HEK293 (cell line): ENCODE measurements around the gene PCSK6.

ENCODE experiments used
- CTCF ChIA-PET: fragments of 350-600 bp; formaldehyde crosslinking; extraction: SDS; loops from one replicate; lab custom pipeline; 2021; ENCODE audit warnings: antibody characterized with exemption; lab: Yijun Ruan, JAX
- POLR2A ChIA-PET: fragments of 300-600 bp; formaldehyde crosslinking; extraction: SDS; loops from one replicate; lab custom pipeline; 2020; ENCODE audit warnings: antibody characterized with exemption, inconsistent platforms; lab: Yijun Ruan, JAX
- H3K27ac ChIP-seq: fragments of 200-500 bp; sonication (Bioruptor generic); 2 replicates; pipeline ENCODE4 v1.5.1; 2014; ENCODE audit warnings: low read depth, low read length, control low read depth, inconsistent platforms; ENCODE audit errors: extremely low read depth
- H3K36me3 ChIP-seq, 2 experiments: fragments of 200-500 bp in 1 of 2; sonication (Bioruptor generic) in 1 of 2; 1 replicate in 1 of 2; 2 replicates in 1 of 2; pipeline ENCODE4 v1.5.1; 2014 to 2017; ENCODE audit warnings: inconsistent platforms in 2 of 2, low read length in 2 of 2; ENCODE audit not compliant: control insufficient read depth in 2 of 2, insufficient read depth in 1 of 2
- H3K4me1 ChIP-seq: fragments of 200-500 bp; sonication (Bioruptor generic); 2 replicates; pipeline ENCODE4 v1.5.1; 2014; ENCODE audit warnings: mild to moderate bottlenecking, low read length, inconsistent platforms; ENCODE audit not compliant: control insufficient read depth, insufficient read depth
- H3K4me3 ChIP-seq: 2 replicates; pipeline ENCODE4 v1.5.1; 2011; ENCODE audit warnings: low read depth, mild to moderate bottlenecking, control low read depth, low read length, moderate library complexity
- H3K9me3 ChIP-seq: fragments of 200-500 bp; sonication (Bioruptor generic); 2 replicates; pipeline ENCODE4 v1.5.1; 2014; ENCODE audit warnings: low read depth, low read length, inconsistent platforms; ENCODE audit not compliant: control insufficient read depth, insufficient read depth
- GLI2 ChIP-seq: fragments of 450-650 bp; formaldehyde crosslinking; IDR thresholded peaks from 2 replicates; pipeline ENCODE4; 2017; ENCODE audit warnings: missing biosample characterization, missing genetic modification characterization, low read depth, borderline replicate concordance
- YY2 ChIP-seq: fragments of 450-650 bp; formaldehyde crosslinking; IDR thresholded peaks from 2 replicates; pipeline ENCODE4 v1.5.1; 2016; ENCODE audit warnings: missing biosample characterization, missing genetic modification characterization
- ZBTB8A ChIP-seq: fragments of 450-650 bp; formaldehyde crosslinking; IDR thresholded peaks from 2 replicates; pipeline ENCODE4 v1.5.1; 2016; ENCODE audit warnings: missing biosample characterization, missing genetic modification characterization
- ZFHX2 ChIP-seq: fragments of 450-650 bp; formaldehyde crosslinking; conservative IDR thresholded peaks from 2 replicates; pipeline ENCODE4 v1.5.1; 2016; ENCODE audit warnings: missing biosample characterization, missing genetic modification characterization
- ZFP69B ChIP-seq: fragments of 450-650 bp; formaldehyde crosslinking; IDR thresholded peaks from 2 replicates; pipeline ENCODE4 v1.5.1; 2016; ENCODE audit warnings: missing biosample characterization, missing genetic modification characterization
- ZNF132 ChIP-seq: fragments of 450-650 bp; formaldehyde crosslinking; IDR thresholded peaks from 2 replicates; pipeline ENCODE4 v1.5.1; 2017; ENCODE audit warnings: missing biosample characterization, missing genetic modification characterization, borderline replicate concordance
- ZNF302 ChIP-seq: fragments of 450-650 bp; formaldehyde crosslinking; IDR thresholded peaks from 2 replicates; pipeline ENCODE4 v1.5.1; 2016; ENCODE audit warnings: missing biosample characterization, missing genetic modification characterization, low read depth
- ZNF341 ChIP-seq: fragments of 450-650 bp; formaldehyde crosslinking; IDR thresholded peaks from 2 replicates; pipeline ENCODE4; 2016; ENCODE audit warnings: low read depth, missing biosample characterization, missing genetic modification characterization
- ZNF366 ChIP-seq: fragments of 450-650 bp; formaldehyde crosslinking; conservative IDR thresholded peaks from 2 replicates; pipeline ENCODE4 v1.5.1; 2016; ENCODE audit warnings: missing biosample characterization, missing genetic modification characterization
- ZNF518A ChIP-seq: fragments of 450-650 bp; formaldehyde crosslinking; conservative IDR thresholded peaks from 2 replicates; pipeline ENCODE4 v1.5.1; 2016; ENCODE audit warnings: low read depth, missing biosample characterization, missing genetic modification characterization
- ZNF548 ChIP-seq: fragments of 450-650 bp; formaldehyde crosslinking; IDR thresholded peaks from 2 replicates; pipeline ENCODE4 v1.5.1; 2016; ENCODE audit warnings: missing biosample characterization, missing genetic modification characterization
- ZNF585B ChIP-seq: fragments of 450-650 bp; formaldehyde crosslinking; IDR thresholded peaks from 2 replicates; pipeline ENCODE4 v1.5.1; 2016; ENCODE audit warnings: missing biosample characterization, missing genetic modification characterization
- ZNF654 ChIP-seq: fragments of 450-650 bp; formaldehyde crosslinking; IDR thresholded peaks from 2 replicates; pipeline ENCODE4 v1.5.1; 2016; ENCODE audit warnings: low read depth, missing biosample characterization, missing genetic modification characterization
- ZNF704 ChIP-seq: fragments of 450-650 bp; formaldehyde crosslinking; IDR thresholded peaks from 2 replicates; pipeline ENCODE4 v1.5.1; 2016; ENCODE audit warnings: missing biosample characterization, missing genetic modification characterization
- ZNF707 ChIP-seq: fragments of 450-650 bp; formaldehyde crosslinking; IDR thresholded peaks from 2 replicates; pipeline ENCODE4 v1.5.1; 2016; ENCODE audit warnings: missing biosample characterization, missing genetic modification characterization
- ZNF830 ChIP-seq: fragments of 450-650 bp; IDR thresholded peaks from 2 replicates; pipeline ENCODE4 v1.5.0; 2018; ENCODE audit warnings: missing biosample characterization, missing genetic modification characterization, low read depth, mild to moderate bottlenecking, moderate library complexity
- TF ChIP-seq, protein P1 (sequence below): fragments of 450-650 bp; formaldehyde crosslinking; IDR thresholded peaks from 2 replicates; pipeline ENCODE4 v1.5.1; 2016; ENCODE audit warnings: missing biosample characterization, missing genetic modification characterization
- TF ChIP-seq, protein P2 (sequence below): fragments of 450-650 bp; formaldehyde crosslinking; IDR thresholded peaks from 2 replicates; pipeline ENCODE4 v1.5.1; 2017; ENCODE audit warnings: missing biosample characterization, missing genetic modification characterization

The PCSK6 gene

DNA sequence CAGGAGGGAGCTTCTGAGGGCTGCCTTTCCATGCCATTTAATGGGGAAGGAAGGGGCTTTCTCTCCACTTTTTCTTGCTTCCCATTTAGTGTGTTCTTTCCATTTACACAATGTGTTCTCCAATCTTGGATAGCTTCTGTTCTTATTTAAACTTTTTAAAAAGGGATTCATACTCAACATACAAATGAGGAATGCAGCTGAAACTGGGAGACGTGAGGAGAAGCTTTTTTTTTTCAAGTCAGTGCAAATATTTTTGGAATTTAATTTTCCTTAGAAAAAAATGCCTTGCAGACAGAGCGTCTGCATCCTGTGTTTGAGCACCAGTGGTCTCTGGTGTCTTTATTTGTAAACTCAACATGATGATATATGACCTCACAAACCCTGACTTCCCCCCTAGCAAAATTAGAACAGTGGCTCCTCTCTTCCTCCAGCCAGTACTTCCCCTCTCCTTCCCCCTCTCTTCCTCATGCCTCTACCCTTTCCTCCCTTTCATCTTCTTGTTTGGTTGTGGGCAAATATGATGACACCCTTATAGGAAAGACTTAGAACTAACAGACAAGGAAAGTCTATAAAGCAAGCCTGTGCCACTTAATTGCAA is 48.1 kb upstream of the PCSK6 start:
- H3K9me3 ChIP-seq = no peaks in the 10 kb centered on the region
- TF ChIP-seq ZNF548 (tag by site-specific recombination) (0 out of 2 replicates have a peak, but pooled peaks have one; percentile 37), ZFP69B (tag by site-specific recombination) (no peak)
- ChIA-PET CTCF (interaction anchor here (0.6 to 1.2 kb wide), 5 partner anchors 35 to 384 kb away, joined by 3 to 10 read pairs (median 4); no protein-coding TSS in a partner anchor), POLR2A (no interaction called here)
- no peaks in the 10 kb centered on the region for H3K4me1 ChIP-seq
- no peak overlapping the region for H3K4me3 ChIP-seq
- no peak overlapping the region for H3K27ac ChIP-seq
- H3K36me3 ChIP-seq = no peaks in the 10 kb centered on the region

GRCh38 chr15:101536875-101537405 is 47.4 kb upstream of the PCSK6 start:
- TF ChIP-seq, protein P1, sequence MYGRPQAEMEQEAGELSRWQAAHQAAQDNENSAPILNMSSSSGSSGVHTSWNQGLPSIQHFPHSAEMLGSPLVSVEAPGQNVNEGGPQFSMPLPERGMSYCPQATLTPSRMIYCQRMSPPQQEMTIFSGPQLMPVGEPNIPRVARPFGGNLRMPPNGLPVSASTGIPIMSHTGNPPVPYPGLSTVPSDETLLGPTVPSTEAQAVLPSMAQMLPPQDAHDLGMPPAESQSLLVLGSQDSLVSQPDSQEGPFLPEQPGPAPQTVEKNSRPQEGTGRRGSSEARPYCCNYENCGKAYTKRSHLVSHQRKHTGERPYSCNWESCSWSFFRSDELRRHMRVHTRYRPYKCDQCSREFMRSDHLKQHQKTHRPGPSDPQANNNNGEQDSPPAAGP (tag by site-specific recombination) = no peak
- TF ChIP-seq, protein P2, sequence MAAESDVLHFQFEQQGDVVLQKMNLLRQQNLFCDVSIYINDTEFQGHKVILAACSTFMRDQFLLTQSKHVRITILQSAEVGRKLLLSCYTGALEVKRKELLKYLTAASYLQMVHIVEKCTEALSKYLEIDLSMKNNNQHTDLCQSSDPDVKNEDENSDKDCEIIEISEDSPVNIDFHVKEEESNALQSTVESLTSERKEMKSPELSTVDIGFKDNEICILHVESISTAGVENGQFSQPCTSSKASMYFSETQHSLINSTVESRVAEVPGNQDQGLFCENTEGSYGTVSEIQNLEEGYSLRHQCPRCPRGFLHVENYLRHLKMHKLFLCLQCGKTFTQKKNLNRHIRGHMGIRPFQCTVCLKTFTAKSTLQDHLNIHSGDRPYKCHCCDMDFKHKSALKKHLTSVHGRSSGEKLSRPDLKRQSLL (tag by site-specific recombination) = no peak
- TF ChIP-seq ZNF704 (tag by site-specific recombination) (no peak), ZNF707 (no peak), YY2 (tag by site-specific recombination) (no peak), ZNF302 (tag by site-specific recombination) (no peak), ZNF830 (tag by site-specific recombination) (no peak), ZNF341 (tag by site-specific recombination) (no peak), ZNF585B (no peak), ZNF654 (tag by site-specific recombination) (no peak), ZNF366 (no peak), GLI2 (no peak), ZNF518A (tag by site-specific recombination) (no peak), ZNF132 (no peak), ZFHX2 (tag by site-specific recombination) (no peak), ZBTB8A (no peak)
- POLR2A ChIA-PET = no interaction called here

More at GRCh38 chr15:101536875-101537405, 47.4 kb upstream of the PCSK6 start:
- H3K27ac ChIP-seq = no peak overlapping the region
- no peaks in the 10 kb centered on the region for H3K36me3 ChIP-seq
- CTCF ChIA-PET = interaction anchor here (0.6 to 1.2 kb wide), 4 partner anchors 34 to 104 kb away, joined by 3 to 10 read pairs (median 4); no protein-coding TSS in a partner anchor
- H3K4me3 ChIP-seq = no peak overlapping the region
- H3K4me1 ChIP-seq = no peaks in the 10 kb centered on the region
- no peaks in the 10 kb centered on the region for H3K9me3 ChIP-seq
